ENCODE results near the gene KIF6. TPM values are rescaled to one million over a fixed set of nuclear protein-coding genes. Genes with fewer than 3 reads are reported as not detected.

The KIF6 gene
- total RNA-seq, 4 donors from 2014 or later: under 0.01 to 0.34 (median 0.19) TPM; not detected in 1

GRCh38 chr6:39515006-39515405, 210.2 kb downstream of the KIF6 start:
- TF ChIP-seq CTCF (IDR thresholded peaks at IDR 0.05; ENCODE audit: low read depth): no peak

GRCh38 chr6:39508515-39508914, 216.7 kb downstream of the KIF6 start:
- TF ChIP-seq CTCF (IDR thresholded peaks at IDR 0.05; ENCODE audit: low read depth): no peak

GRCh38 chr6:39507331-39507998, 217.7 kb downstream of the KIF6 start:
- no peak for TF ChIP-seq CTCF (IDR thresholded peaks at IDR 0.05; ENCODE audit: low read depth)

GRCh38 chr6:39499053-39499452, 226.2 kb downstream of the KIF6 start:
- no peak for TF ChIP-seq CTCF (IDR thresholded peaks at IDR 0.05; ENCODE audit: low read depth)

- no peak for TF ChIP-seq CTCF (IDR thresholded peaks at IDR 0.05; ENCODE audit: low read depth)
These were observed 227.1 kb downstream of the KIF6 start for GRCh38 chr6:39498096-39498495.

GRCh38 chr6:39496915-39497314, 228.3 kb downstream of the KIF6 start:
- no peak for TF ChIP-seq CTCF (IDR thresholded peaks at IDR 0.05; ENCODE audit: low read depth)

- TF ChIP-seq CTCF (IDR thresholded peaks at IDR 0.05; ENCODE audit: low read depth): no peak
These were observed 228.8 kb downstream of the KIF6 start for GRCh38 chr6:39496456-39496855.
